Neural cell (in vitro differentiated cells): ENCODE results near the gene CYGB. TPM values are rescaled to one million over a fixed set of nuclear protein-coding genes. Genes with fewer than 3 reads are reported as not detected.

ENCODE experiments used
- H2AFZ ChIP-seq: fragments of 200-600, 300-800 bp; sonication (generic), shearing (Covaris generic); 2 replicates; pipeline ENCODE4 v1.6.0; 2014; ENCODE audit warnings: low read depth, mild to moderate bottlenecking, antibody characterized with exemption, low read length, moderate library complexity
- H3F3A ChIP-seq: fragments of 200-600 bp; shearing (Covaris generic); 2 replicates; pipeline ENCODE4 v1.6.1; 2016; ENCODE audit warnings: mild to moderate bottlenecking, moderate library complexity, mixed read lengths, antibody characterized with exemption, low read length; ENCODE audit not compliant: insufficient read depth, poor library complexity, severe bottlenecking
- H3K27ac ChIP-seq: fragments of 200-600, 300-800 bp; sonication (generic), shearing (Covaris generic); 2 replicates; pipeline ENCODE4 v1.5.1; 2014; ENCODE audit warnings: mild to moderate bottlenecking, low read length, moderate library complexity
- H3K27me3 ChIP-seq: fragments of 300-800, 200-600 bp; sonication (generic), shearing (Covaris generic); 2 replicates; pipeline ENCODE4 v1.6.0; 2014; ENCODE audit warnings: mild to moderate bottlenecking, low read depth, low read length, moderate library complexity; ENCODE audit not compliant: insufficient read depth
- H3K36me3 ChIP-seq: fragments of 300-800, 200-600 bp; sonication (generic), shearing (Covaris generic); 2 replicates; pipeline ENCODE4 v1.5.1; 2014; ENCODE audit warnings: mild to moderate bottlenecking, antibody characterized with exemption, low read length, moderate library complexity; ENCODE audit not compliant: insufficient read depth
- H3K4me2 ChIP-seq: fragments of 300-800, 200-600 bp; sonication (generic), shearing (Covaris generic); 2 replicates; pipeline ENCODE4 v1.6.0; 2014; ENCODE audit warnings: mild to moderate bottlenecking, low read length
- H3K4me3 ChIP-seq: fragments of 300-800, 200-600 bp; sonication (generic), shearing (Covaris generic); 2 replicates; pipeline ENCODE4 v1.5.1; 2014; ENCODE audit warnings: mild to moderate bottlenecking, low read length, moderate library complexity
- H3K79me2 ChIP-seq: fragments of 200-600 bp; shearing (Covaris generic); replicated peaks from 2 replicates; pipeline ENCODE4 v1.6.0; 2014; ENCODE audit warnings: mild to moderate bottlenecking, low read length, moderate library complexity; ENCODE audit not compliant: insufficient read depth
- H3K9ac ChIP-seq: fragments of 300-800, 200-600 bp; sonication (generic), shearing (Covaris generic); 2 replicates; pipeline ENCODE4 v1.6.1; 2016; ENCODE audit warnings: mild to moderate bottlenecking, low read length, mixed read lengths
- H3K9me2 ChIP-seq: fragments of 200-600 bp; shearing (Covaris generic); 2 replicates; pipeline ENCODE4 v1.6.1; 2016; ENCODE audit warnings: mild to moderate bottlenecking, low read length, mixed read lengths; ENCODE audit not compliant: insufficient read depth
- H3K9me3 ChIP-seq: fragments of 200-600, 300-800 bp; sonication (generic), shearing (Covaris generic); 2 replicates; pipeline ENCODE4 v1.6.1; 2016; ENCODE audit warnings: mild to moderate bottlenecking, mixed run types, low read length, moderate library complexity, mixed read lengths
- H4K20me1 ChIP-seq: fragments of 200-600 bp; shearing (Covaris generic); 2 replicates; pipeline ENCODE4 v1.6.1; 2016; ENCODE audit warnings: mild to moderate bottlenecking, mixed run types; ENCODE audit not compliant: insufficient read depth
- CTCF ChIP-seq: fragments of 450-650 bp; IDR thresholded peaks from 2 replicates; pipeline ENCODE4 v1.5.1; 2014; ENCODE audit warnings: antibody characterized with exemption, mild to moderate bottlenecking, moderate library complexity; ENCODE audit not compliant: poor library complexity, severe bottlenecking
- EP300 ChIP-seq: fragments of 450-650 bp; conservative IDR thresholded peaks from 2 replicates; pipeline ENCODE4 v1.6.1; 2014; ENCODE audit warnings: antibody characterized with exemption, mild to moderate bottlenecking, moderate library complexity; ENCODE audit not compliant: poor library complexity, severe bottlenecking
- EZH2 ChIP-seq: fragments of 200-600, 300-800 bp; shearing (Covaris generic), sonication (generic); IDR thresholded peaks from 2 replicates; pipeline ENCODE4 v1.6.1; 2014; ENCODE audit warnings: antibody characterized with exemption, low read length, borderline replicate concordance, mild to moderate bottlenecking; ENCODE audit not compliant: insufficient read depth, poor library complexity, severe bottlenecking
- MXI1 ChIP-seq: fragments of 450-650 bp; conservative IDR thresholded peaks from 2 replicates; pipeline ENCODE4 v1.6.1; 2014; ENCODE audit warnings: antibody characterized with exemption, mild to moderate bottlenecking; ENCODE audit not compliant: poor library complexity, severe bottlenecking
- POLR2AphosphoS5 ChIP-seq: IDR thresholded peaks from 2 replicates; pipeline ENCODE4 v1.6.1; 2012
- RAD21 ChIP-seq: fragments of 450-650 bp; conservative IDR thresholded peaks from 2 replicates; pipeline ENCODE4 v1.6.1; 2014; ENCODE audit warnings: antibody characterized with exemption, mild to moderate bottlenecking, moderate library complexity
- REST ChIP-seq: IDR thresholded peaks from 2 replicates; pipeline ENCODE4 v1.6.1; 2012; ENCODE audit warnings: borderline replicate concordance
- SMC3 ChIP-seq: fragments of 450-650 bp; conservative IDR thresholded peaks from 2 replicates; pipeline ENCODE4 v1.6.1; 2014; ENCODE audit warnings: antibody characterized with exemption, mild to moderate bottlenecking, moderate library complexity; ENCODE audit not compliant: poor library complexity
- TAF1 ChIP-seq: IDR thresholded peaks from 2 replicates; pipeline ENCODE4 v1.6.1; 2012; ENCODE audit warnings: low read depth
- polyA plus RNA-seq: library from polyadenylated mRNA; depleted of rRNA; stranded (reverse); fragments of >200 nt; gene quantifications from 2 replicates; pipeline ENCODE4 v1.2.3, GENCODE V29; 2014

The CYGB gene
- polyA plus RNA-seq, 1 donor from 2014 or later = 12.9 TPM

DNA sequence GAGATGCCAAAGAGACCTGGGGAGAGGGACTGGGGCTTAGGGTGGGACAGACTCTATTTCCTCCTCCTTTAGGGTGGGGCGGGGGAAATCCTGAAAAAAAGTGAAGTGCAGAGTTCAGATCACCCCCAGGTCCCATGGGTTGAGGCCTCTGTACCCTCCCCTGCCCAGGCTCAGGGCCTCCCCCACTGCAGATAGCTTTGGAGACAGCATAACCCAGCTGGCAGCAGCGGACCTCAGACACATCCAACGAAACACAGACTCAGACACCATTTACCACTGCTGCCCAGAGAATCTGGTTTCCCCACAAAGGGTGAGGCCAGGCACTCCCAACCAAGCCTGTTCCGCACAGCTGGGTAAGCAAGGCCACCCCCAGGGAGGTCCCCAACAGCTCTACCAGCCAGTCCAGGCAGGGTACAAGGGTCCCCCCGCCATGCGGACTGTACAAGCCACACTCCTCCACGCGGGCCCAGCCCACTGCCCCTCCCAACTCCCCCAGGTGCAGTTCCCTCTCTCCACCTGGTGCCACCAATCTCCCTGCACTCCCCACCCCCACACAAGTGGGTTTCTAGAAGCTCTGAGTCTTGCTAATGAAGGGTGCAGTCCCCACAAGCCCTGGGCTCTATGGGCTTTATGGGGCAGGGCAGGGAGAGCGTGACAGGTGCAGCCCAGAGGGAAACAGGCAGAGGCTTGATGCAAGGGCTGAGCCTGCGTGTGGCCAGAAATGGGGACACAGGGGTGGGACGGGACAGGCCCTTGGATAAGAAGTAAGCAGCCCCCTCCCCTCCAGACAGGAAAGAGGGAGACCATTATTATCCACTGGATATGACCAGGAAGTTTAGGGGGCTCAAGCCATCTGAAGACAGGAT, 45.2 kb downstream of the CYGB start:
- H2AFZ ChIP-seq = no peak overlapping the region
- no peak for TF ChIP-seq CTCF
- TF ChIP-seq TAF1 = no peak
- no peak for TF ChIP-seq RAD21
- TF ChIP-seq MXI1 = no peak
- TF ChIP-seq REST = no peak
- TF ChIP-seq EZH2 = no peak
- no peak for TF ChIP-seq EP300
- TF ChIP-seq POLR2AphosphoS5 = no peak
- TF ChIP-seq SMC3 = no peak
- no peak overlapping the region for H3K9ac ChIP-seq
- H3K4me3 ChIP-seq = no peak overlapping the region
- no peaks in the 10 kb centered on the region for H3F3A ChIP-seq
- no peaks in the 10 kb centered on the region for H4K20me1 ChIP-seq
- no peak overlapping the region for H3K27ac ChIP-seq
- no peak overlapping the region for H3K4me2 ChIP-seq
- no peaks in the 10 kb centered on the region for H3K36me3 ChIP-seq
- no peaks in the 10 kb centered on the region for H3K9me3 ChIP-seq
- no peaks in the 10 kb centered on the region for H3K9me2 ChIP-seq
- H3K79me2 ChIP-seq = no peaks in the 10 kb centered on the region
- H3K27me3 ChIP-seq = no peaks in the 10 kb centered on the region

- Histone ChIP-seq H3K9me3 (no peaks in the 10 kb centered on the region), H3K4me3 (no peak overlapping the region), H3K79me2 (no peaks in the 10 kb centered on the region), H2AFZ (no peak overlapping the region), H3K36me3 (no peaks in the 10 kb centered on the region), H3K27me3 (no peaks in the 10 kb centered on the region), H3K4me2 (no peak overlapping the region), H4K20me1 (no peaks in the 10 kb centered on the region), H3K9me2 (no peaks in the 10 kb centered on the region), H3K27ac (no peak overlapping the region), H3F3A (no peaks in the 10 kb centered on the region), H3K9ac (no peak overlapping the region)
- TF ChIP-seq CTCF = no peak
- TF ChIP-seq SMC3 = no peak
- no peak for TF ChIP-seq RAD21
- no peak for TF ChIP-seq MXI1
- TF ChIP-seq REST = no peak
- no peak for TF ChIP-seq EP300
- TF ChIP-seq EZH2 = no peak
- TF ChIP-seq POLR2AphosphoS5 = no peak
- TF ChIP-seq TAF1 = no peak
Measured at GRCh38 chr17:76491271-76492122, 46.0 kb downstream of the CYGB start.
